Ovary (tissue), 9 donors: ENCODE measurements around the gene RRP12. TPM values are rescaled to one million over a fixed set of nuclear protein-coding genes. Genes with fewer than 3 reads are reported as not detected.
"Not testable (repeated sequence)": the region's sequence is repeated elsewhere in the genome, so short reads cannot be mapped to it uniquely, and the experiment has no call there.

Experiments
- DNase-seq, 5 donors: peaks; one replicate each; pipeline ENCODE4 v3.0.0-alpha.2; 2019 to 2020
- H3K27ac ChIP-seq, 2 donors: fragments of 200-600 bp; one replicate each; pipeline versions ENCODE4 v1.5.1 to v1.8.0; 2019 to 2022
- H3K27me3 ChIP-seq: fragments of 200-600 bp; one replicate; pipeline ENCODE4 v1.8.0; 2022
- H3K36me3 ChIP-seq: fragments of 200-600 bp; sonication (generic); one replicate; pipeline ENCODE4 v1.5.1; 2019
- H3K4me1 ChIP-seq: one replicate; pipeline ENCODE4 v1.8.1; 2013; ENCODE audit warnings: mild to moderate bottlenecking, moderate library complexity; ENCODE audit not compliant: insufficient read depth
- H3K4me3 ChIP-seq: fragments of 200-600 bp; sonication (generic); one replicate; pipeline ENCODE4 v1.5.1; 2017
- H3K9me3 ChIP-seq, 2 donors: fragments of 200-600 bp in 1 of 2; sonication (generic) in 1 of 2; one replicate each; pipeline versions ENCODE4 v1.5.1 to v1.8.1; 2013 to 2019; ENCODE audit warnings: mild to moderate bottlenecking in 1 of 2, moderate library complexity in 1 of 2
- EP300 ChIP-seq: sonication (generic); formaldehyde crosslinking; IDR thresholded peaks from one replicate; pipeline ENCODE4 v1.6.1; 2017; ENCODE audit warnings: antibody characterized with exemption
- POLR2A ChIP-seq: fragments of 450-650 bp; IDR thresholded peaks from one replicate; pipeline ENCODE4 v1.6.1; 2017; ENCODE audit warnings: antibody characterized with exemption, mild to moderate bottlenecking, moderate library complexity
- WGBS, 3 donors: extraction: QIAGEN DNeasy Blood & Tissue Kit in 1 of 3; methylation state at CpG; one replicate each; pipeline versions ENCODE4 v1.1.5 to v1.1.7; 2013 to 2017; 5-methylcytosine and 5-hydroxymethylcytosine counted together
- intact Hi-C, 4 donors: fragments of 100-400 bp; cut with DNase I; formaldehyde crosslinking; loops; one replicate each; pipeline versions ENCODE4 v1.11.0 to v1.15.1; 2022 to 2023
- polyA plus RNA-seq, 2 donors: library from polyadenylated mRNA; stranded (reverse); fragments of 200-250 nt in 1 of 2; fragments of 350-450 nt in 1 of 2; fragmentation: Illumina TruSeq in 1 of 2; extraction: RNeasy Lipid Tissue Mini Kit (QIAGEN cat#74804) in 1 of 2; gene quantifications; one replicate each; pipeline ENCODE4 v1.2.3, GENCODE V29; 2013 to 2014
- total RNA-seq, 7 donors: library from RNA; depleted of rRNA in 2 of 7; stranded (reverse); fragments of >200 nt in 2 of 7; fragmentation: NEBNext Ultra II Directional in 3 of 7; extraction: Animal tissue kit (Norgen Biotek cat#: 25700) in 3 of 7; gene quantifications; one replicate each; pipeline versions ENCODE4 v1.1.0 to v1.2.4, GENCODE V29; 2016 to 2023
- TF ChIP-seq, protein P1 (sequence below), 3 donors: fragments of 450-650 bp in 2 of 3; fragments of 200-600 bp in 1 of 3; IDR thresholded peaks; one replicate each; pipeline versions ENCODE4 v1.5.1 to v1.8.0; 2016 to 2022; ENCODE audit warnings: antibody characterized with exemption in 3 of 3, mild to moderate bottlenecking in 1 of 3
- donor health status: DM: no; HTN: no; CAD: no; lungs with moderate emphysema.
- donor health status: DM: no; HTN: no; CAD: no.
- donor health status: Bipolar disorder and iron deficiency.
- donor health status: DM: yes; HTN: yes; CAD: no.
- donor health status: DM: no; HTN: no; CAD: no.
- donor health status: DM: yes; HTN: yes; CAD: no.

RRP12 gene
- total and polyA plus RNA-seq, 9 donors, result 7.2 to 35.8 (median 23.7) TPM

DNA sequence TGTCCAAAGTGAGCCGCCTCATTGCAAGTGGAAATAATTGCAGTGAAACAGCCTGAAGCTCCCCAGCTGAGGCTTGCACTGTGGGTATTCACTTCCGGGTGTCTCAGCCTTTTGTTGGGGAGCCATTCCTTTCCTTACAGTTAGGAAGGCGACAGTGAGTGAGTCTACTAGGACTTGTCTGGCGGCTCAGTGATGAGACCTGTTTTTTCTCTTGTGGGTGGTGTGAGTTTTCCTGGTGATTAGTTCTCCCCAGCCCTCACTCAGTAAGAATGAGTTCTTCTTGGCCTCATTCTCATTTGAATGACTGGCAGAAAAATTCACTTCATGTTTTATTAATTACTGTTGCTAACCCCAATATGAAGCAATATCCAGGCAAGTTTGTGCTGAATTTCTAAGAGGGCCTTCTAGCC, 27.4 kb upstream of the RRP12 start:
- no peak overlapping the region for H3K4me3 ChIP-seq
- H3K9me3 ChIP-seq, result no peaks in the 10 kb centered on the region
- H3K27me3 ChIP-seq, result no peaks in the 10 kb centered on the region
- no peaks in the 10 kb centered on the region for H3K36me3 ChIP-seq
- 70 to 73% (median 71%) methylated on average over 4 of the region's 4 CpGs for WGBS, 3 donors
- no peak overlapping the region for H3K27ac ChIP-seq
- intact Hi-C loops, result no loop called here
- no peak for TF ChIP-seq POLR2A
- TF ChIP-seq, protein P1, sequence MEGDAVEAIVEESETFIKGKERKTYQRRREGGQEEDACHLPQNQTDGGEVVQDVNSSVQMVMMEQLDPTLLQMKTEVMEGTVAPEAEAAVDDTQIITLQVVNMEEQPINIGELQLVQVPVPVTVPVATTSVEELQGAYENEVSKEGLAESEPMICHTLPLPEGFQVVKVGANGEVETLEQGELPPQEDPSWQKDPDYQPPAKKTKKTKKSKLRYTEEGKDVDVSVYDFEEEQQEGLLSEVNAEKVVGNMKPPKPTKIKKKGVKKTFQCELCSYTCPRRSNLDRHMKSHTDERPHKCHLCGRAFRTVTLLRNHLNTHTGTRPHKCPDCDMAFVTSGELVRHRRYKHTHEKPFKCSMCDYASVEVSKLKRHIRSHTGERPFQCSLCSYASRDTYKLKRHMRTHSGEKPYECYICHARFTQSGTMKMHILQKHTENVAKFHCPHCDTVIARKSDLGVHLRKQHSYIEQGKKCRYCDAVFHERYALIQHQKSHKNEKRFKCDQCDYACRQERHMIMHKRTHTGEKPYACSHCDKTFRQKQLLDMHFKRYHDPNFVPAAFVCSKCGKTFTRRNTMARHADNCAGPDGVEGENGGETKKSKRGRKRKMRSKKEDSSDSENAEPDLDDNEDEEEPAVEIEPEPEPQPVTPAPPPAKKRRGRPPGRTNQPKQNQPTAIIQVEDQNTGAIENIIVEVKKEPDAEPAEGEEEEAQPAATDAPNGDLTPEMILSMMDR (IDR thresholded peaks at IDR 0.05), result no peak
- no peak for TF ChIP-seq EP300
- peaks cover 10% of the 10 kb centered on the region for H3K4me1 ChIP-seq
- DNase-seq, result no peak

DNA sequence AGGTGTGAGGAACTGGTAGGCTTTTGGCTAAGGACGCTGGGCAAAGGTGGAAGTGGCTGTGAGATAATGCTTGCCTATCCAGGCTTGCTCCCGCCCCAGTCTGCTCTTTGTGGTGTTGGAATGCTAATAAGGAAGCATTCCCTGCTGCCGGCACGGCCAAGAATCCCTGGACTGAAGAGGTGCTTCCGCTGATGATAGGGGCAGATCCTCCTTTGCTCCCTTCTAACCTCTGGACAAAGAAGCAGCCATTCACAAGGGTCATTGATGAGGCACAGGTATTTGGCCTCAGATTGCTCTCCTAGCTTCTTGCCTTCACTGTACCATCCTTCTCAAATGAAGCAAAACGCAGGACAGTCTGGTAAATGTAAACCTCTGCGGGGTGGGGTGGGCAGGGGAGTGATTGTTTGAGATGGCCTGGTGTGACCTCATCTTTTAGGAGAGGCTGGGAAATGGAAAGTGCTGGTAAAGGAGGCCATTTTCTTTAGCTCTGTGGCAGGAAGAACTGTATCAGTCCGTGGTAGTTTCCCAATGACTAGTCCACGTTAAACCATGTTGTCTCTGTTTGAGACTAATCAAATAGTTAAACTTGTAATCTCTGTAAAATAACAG, 26.5 kb upstream of the RRP12 start:
- Histone ChIP-seq H3K27me3 (no peaks in the 10 kb centered on the region), H3K36me3 (no peaks in the 10 kb centered on the region), H3K4me1 (peaks cover 10% of the 10 kb centered on the region), H3K9me3 (no peaks in the 10 kb centered on the region), H3K4me3 (peak overlapping the region; percentile 88), H3K27ac (no peak overlapping the region)
- intact Hi-C loops, result no loop called here
- TF ChIP-seq POLR2A (no peak), EP300 (no peak)
- TF ChIP-seq, protein P1 (IDR thresholded peaks at IDR 0.05), result no peak
- DNase-seq, result no peak
- WGBS, 3 donors, result 7 to 12% (median 9%) methylated on average over 9 of the region's 9 CpGs

DNA sequence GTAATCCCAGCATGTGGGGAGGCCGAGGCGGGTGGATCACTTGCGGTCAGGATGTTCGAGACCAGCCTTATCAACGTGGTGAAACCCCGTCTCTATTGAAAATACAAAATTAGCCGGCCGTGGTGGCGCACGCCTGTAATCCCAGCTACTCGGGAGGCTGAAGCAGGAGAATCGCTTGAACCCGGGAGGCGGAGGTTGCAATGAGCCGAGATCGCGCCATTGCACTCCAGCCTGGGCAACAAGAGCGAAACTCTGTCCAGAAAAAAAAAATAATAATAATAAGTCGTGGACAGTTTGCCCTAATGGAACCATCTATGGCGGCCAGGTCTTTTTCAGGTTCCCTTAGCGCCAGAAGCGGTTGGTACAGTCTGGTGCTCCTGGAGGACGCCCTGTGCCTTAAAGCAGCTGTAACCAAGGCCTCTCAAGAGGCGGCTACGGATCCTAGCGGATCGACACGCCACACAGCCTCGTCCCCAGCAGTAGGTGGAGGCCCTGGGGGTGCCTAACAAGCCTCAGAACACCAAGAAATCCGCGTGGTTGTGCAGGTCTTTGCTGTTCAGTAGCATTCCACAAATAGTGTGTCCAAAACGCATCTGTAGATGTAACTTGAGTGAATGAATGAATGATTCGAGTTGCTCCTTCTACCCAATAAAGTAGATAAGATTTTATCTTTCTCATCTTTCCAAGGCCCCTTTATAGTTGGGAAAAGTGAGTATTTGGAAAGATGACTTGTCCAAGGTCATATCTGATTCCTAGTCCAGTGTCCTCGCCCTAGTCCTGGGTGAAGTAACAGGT, 25.8 kb upstream of the RRP12 start:
- intact Hi-C loops, result no loop called here
- H3K4me3 ChIP-seq, result peak overlapping the region; percentile 88
- no peaks in the 10 kb centered on the region for H3K27me3 ChIP-seq
- 5 to 7% (median 6%) methylated on average over 31 to 34 of the region's 34 CpGs for WGBS, 3 donors
- H3K4me1 ChIP-seq, result peaks cover 10% of the 10 kb centered on the region
- peak overlapping the region; percentile 71 to 85 for H3K27ac ChIP-seq
- no peak for DNase-seq
- no peak for TF ChIP-seq EP300
- TF ChIP-seq, protein P1 (IDR thresholded peaks at IDR 0.05), result no peak
- no peaks in the 10 kb centered on the region for H3K9me3 ChIP-seq
- H3K36me3 ChIP-seq, result no peaks in the 10 kb centered on the region

DNA sequence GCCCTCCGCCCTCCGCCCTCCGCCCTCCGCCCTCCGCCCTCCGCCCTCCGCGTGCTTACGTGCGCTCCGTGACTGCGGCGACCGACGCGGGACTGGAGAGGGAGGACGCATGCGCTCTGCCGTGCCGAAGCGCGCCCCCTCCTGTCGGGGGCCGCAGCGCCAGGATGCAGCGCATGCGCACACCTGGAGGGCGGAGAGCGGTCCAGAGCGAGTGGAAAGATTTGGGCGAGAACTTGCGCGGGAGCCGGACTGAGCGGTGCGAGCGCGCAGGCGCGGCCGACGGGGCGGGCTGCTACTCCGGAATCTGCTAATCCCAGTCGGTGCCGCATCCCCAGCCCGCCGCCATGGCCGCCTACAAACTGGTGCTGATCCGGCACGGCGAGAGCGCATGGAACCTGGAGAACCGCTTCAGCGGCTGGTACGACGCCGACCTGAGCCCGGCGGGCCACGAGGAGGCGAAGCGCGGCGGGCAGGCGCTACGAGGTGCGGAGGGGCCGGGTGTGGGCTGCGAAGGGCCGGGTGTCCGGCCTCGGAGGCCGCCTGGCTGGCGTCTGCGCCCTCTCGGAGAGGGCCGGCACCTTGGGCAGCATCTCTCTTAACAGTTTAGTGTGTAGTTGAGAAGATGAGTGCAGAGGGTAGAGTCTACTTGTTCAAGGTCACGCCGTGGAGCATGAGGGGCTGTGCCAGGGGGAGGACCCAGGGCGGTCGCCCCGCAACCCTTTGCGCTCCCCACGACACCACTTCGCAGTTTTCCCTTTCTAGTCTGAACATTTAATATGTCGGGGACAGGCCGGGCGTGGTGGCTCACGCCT, 25.0 kb upstream of the RRP12 start, which contains the start of gene PGAM1:
PGAM1 (plus strand) TSS at position 228 of the 812 bp plus-strand sequence; CDS start at position 345, 117 bp downstream.
- Histone ChIP-seq H3K27ac (peak within 1 kb of the TSS; percentile 71 to 85), H3K4me3 (peak within 1 kb of the TSS; percentile 88), H3K36me3 (no peaks in the 10 kb centered on the region), H3K4me1 (peaks cover 10% of the 10 kb centered on the region), H3K27me3 (no peaks in the 10 kb centered on the region), H3K9me3 (no peaks in the 10 kb centered on the region)
- intact Hi-C loops, result no loop called here
- TF ChIP-seq POLR2A (peak; percentile 35), EP300 (peak; percentile 42)
- TF ChIP-seq, protein P1 (IDR thresholded peaks at IDR 0.05), result peak in 2 of 3 donors; percentile 47 to 88
- WGBS, 3 donors, result 0 to 1% (median 0%) methylated on average over 67 to 80 of the region's 90 CpGs
- peak; percentile 94 to 97 (median 95) for DNase-seq

DNA sequence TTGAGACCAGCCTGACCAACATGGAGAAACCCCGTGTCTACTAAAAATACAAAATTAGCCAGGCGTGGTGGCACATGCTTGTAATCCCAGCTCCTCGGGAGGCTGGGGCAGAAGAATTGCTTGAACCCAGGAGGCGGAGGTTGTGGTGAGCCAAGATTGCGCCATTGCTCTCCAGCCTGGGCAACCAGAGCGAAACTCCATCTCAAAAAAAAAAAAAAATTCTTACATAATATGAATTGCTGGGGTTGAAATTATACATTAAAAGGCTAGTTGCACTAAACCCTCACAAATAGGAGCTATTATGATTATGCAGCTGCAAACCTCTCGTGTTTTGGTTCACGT, 22.6 kb upstream of the RRP12 start:
- H3K27ac ChIP-seq, result peak overlapping the region in 1 of 2 donors; percentile 73

More for the DNA sequence above, 22.6 kb upstream of the RRP12 start:
- H3K27me3 ChIP-seq, intact Hi-C loops, H3K36me3 ChIP-seq, H3K9me3 ChIP-seq, H3K4me1 ChIP-seq, DNase-seq, H3K4me3 ChIP-seq: not testable (repeated sequence)
- WGBS, 3 donors, result 55 to 61% (median 60%) methylated on average over 8 of the region's 8 CpGs
